GM08714 (cell line): Measurements from ENCODE around the gene MYEOV.

Source experiments
- H3K4me3 ChIP-seq: fragments of 200-500 bp; sonication (Bioruptor generic); 2 replicates; pipeline ENCODE4 v1.5.1; 2014; ENCODE audit warnings: mild to moderate bottlenecking, low read length, inconsistent platforms
- ZNF274 ChIP-seq: IDR thresholded peaks from 2 replicates; pipeline ENCODE4 v1.6.1; 2012; ENCODE audit warnings: mild to moderate bottlenecking, low read depth, low read length

MYEOV gene

DNA sequence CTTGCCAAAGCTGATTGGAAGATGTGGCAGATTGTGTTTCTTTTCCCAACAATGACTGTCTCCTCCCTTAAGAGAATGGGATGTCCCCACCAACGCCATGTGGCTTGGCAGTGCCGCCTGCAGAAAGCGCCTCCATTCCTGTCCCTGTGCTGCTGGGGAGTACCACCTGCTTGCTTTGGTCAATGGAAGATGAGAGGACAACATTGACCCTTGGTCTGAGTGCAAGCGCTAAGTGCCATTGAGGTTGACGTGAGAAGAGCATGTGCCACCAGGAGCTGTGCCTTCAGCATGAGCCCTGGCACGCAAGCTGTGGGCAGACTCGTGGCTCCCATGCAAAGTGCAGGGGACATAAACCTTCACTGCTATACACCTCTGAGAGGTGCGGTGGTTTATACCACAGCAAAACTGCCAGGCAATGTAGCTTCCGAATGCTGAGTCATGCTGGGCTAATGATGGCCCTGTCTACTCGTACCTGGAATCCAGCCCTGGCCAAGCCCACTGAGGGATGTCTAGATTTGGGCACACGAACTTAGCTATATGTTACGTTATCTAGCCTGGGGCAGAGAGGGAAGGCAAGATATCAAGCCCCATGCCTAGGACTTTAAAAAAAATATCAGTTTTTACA is 41.9 kb downstream of the MYEOV start:
- no peak for TF ChIP-seq ZNF274
- H3K4me3 ChIP-seq: no peak overlapping the region

DNA sequence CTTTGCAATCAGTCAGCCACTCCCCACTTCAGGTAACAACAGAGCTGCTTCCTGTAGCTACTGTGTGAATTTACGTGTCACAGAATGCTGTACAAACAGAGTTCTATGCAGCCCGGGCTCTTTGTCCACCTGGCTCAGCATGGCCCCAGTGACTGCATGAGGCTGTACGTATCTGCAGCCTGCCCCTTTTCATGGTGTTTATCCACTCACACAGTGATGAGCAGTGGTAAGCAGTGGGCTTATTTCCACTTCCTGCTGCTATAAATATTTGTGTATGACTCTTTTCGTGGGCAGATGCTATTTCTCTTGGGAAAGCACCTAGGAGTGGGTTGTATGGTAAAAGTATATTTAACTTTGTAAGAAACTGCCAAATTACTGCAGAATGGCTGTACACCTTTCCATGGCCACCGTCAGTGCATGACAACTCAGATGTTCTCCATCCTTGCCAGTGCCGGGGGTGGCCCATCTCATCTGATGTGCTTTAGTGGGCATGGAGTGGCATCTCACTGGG is 43.3 kb downstream of the MYEOV start:
- no peak overlapping the region for H3K4me3 ChIP-seq
- no peak for TF ChIP-seq ZNF274

DNA sequence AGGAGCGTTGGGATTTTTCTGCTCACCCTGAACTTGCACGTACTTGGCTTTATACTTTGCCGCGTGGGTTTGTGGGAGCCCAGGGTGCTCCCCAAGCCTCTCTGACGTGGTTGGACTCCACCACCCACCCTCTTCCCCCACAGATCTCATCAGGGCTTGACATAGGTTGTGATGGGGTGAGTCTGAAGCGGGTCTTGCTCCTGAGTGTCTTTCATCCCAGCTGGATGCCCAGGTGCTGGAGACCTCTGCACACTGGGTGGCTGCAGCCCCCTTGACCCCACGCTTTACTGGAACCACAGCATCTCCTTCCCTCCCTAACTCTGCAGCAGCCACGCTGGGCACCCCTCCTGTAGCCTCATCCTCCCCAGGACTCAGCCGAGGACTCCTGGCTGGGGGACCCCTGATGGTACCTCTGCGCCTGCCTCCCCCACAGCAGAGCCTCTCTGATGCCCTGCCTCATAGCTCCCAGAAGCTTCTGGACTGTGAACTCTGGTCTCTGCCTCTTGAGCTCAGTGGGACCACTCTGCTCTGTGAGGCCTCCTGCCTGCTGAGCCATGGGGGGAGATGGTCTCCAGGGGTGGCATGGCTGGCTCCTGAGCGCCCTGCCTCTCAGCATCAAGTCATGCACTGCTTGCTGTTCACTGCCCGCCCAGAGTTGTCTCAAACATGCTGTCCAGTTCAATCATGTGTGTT is 45.2 kb downstream of the MYEOV start:
- TF ChIP-seq ZNF274: no peak

GRCh38 chr11:69339983-69340565 is 46.1 kb downstream of the MYEOV start:
- H3K4me3 ChIP-seq: no peak overlapping the region
- no peak for TF ChIP-seq ZNF274

More for the DNA sequence above, 45.2 kb downstream of the MYEOV start:
- no peak overlapping the region for H3K4me3 ChIP-seq

GRCh38 chr11:69342588-69343330 is 48.8 kb downstream of the MYEOV start:
- no peak for TF ChIP-seq ZNF274
- H3K4me3 ChIP-seq: no peak overlapping the region

DNA sequence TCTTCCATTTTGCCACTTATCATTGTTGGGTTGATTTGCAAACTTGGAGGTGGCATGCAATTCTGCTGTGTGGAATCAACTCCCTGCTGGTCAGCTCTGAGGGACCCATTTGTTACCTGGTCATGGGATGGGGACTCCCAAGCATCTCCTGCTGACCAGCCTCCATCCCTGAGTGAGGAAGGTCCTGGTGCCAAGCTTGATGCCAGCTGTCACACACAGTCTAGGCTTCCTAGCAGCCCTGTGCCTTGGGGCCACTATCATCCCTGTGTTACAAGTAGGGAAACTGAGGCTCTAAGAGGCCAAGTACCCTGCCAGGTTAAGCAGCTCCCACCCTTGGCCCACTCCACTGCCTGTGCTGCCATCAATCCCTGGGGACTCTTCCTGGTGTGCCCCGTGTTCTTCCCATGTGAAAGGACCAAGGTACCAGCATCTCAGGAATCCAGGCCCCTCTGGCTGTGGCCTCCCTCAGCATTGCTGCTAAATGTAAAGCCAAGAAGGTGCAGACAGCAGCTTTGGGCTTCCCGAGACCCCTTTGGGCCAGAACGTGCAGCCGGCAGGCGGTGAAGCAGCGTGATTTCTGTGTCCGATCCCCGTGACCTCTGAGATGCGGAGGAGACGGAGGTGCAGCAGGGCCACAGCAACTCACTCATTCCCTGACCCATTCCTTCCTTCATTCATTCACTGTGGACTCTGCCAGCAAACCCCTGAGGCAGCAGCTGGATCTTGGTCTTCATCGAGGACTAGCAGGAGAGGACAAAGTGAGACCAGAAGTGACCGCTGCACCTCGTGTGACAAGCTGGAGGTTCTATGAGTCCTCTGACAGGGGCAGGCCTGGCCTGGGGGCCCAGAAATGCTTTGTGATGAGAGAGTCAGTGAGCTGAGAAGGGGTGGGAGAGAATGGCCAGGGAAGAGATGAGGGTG is 49.7 kb downstream of the MYEOV start:
- H3K4me3 ChIP-seq: no peak overlapping the region
- no peak for TF ChIP-seq ZNF274

GRCh38 chr11:69344570-69345145 is 50.7 kb downstream of the MYEOV start:
- TF ChIP-seq ZNF274: no peak
- H3K4me3 ChIP-seq: no peak overlapping the region
